ENCODE results near the gene THAP7. TPM values are rescaled to one million over a fixed set of nuclear protein-coding genes. Genes with fewer than 3 reads are reported as not detected.

Gene THAP7
- total and polyA plus RNA-seq, 9 of the 15 experiments (the other 6 are each of a cell fraction or from before 2014, with no cell fraction given) = 7.9 to 263 (median 84.1) TPM

DNA sequence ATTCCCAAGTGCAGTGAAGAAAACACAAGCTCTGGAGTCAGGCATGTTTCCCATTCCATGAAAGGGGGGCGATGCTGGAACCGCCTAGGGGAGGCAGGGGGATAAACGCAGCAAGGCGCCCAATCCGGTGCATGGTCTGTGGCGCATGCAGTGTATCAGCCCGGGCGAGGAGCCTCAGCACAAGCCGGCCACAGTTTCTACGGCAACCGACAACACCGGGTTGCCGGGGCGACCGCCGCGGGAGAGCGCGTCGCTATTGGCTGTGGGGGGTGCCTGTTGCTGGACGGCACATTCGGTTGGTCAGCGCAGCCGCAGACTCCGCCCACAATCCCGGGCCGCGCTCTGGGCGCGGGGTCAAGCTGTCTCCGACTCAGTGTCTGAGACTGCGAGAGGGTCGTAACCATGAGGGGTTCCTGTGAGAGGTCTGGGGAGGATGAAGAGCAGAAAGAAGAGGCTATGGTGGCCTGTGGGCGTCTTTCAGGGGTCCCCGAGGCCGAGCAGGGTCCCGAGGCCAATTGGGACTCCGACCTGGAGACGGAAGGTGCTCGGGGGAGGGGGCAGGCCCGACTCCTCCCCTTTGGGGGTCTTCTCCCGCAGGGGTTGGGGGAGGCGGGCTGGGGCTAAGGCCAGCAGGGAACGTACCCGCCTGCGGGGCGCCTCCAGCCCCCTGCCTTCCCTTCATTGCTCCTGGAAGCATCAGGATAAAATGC lies 43.8 kb upstream of the THAP7 start, which contains the start of gene LRRC74B (continued):
- TF ChIP-seq BRCA1 (IDR thresholded peaks at IDR 0.05) = no peak
- no peak for TF ChIP-seq BRCA1 (CRISPR knock-in tag; IDR thresholded peaks at IDR 0.05)
- TF ChIP-seq ZMIZ1 (IDR thresholded peaks at IDR 0.05; ENCODE audit: low read depth in 2 of 2, low read length in 2 of 2) = 0 out of 4 replicates have a peak, but pooled peaks of 1 of the 2 experiments have one; percentile 27
- no peak for TF ChIP-seq SOX6 (IDR thresholded peaks at IDR 0.05)
- TF ChIP-seq MAZ (CRISPR knock-in tag; conservative IDR thresholded peaks at IDR 0.05 in 1 of 2, IDR thresholded peaks at IDR 0.05 in 1 of 2) = 0 out of 4 replicates have a peak, but pooled peaks of 1 of the 2 experiments have one; percentile 6
- TF ChIP-seq SAFB2 (IDR thresholded peaks at IDR 0.05; ENCODE audit: borderline replicate concordance, low read depth, low read length, severe bottlenecking) = no peak
- peak; percentile 93 for TF ChIP-seq CHD2 (IDR thresholded peaks at IDR 0.05; ENCODE audit: low read depth, low read length)
- peak; percentile 72; the same call in 1 of the 2 replicates for TF ChIP-seq ERF (CRISPR knock-in tag; IDR thresholded peaks at IDR 0.05)
- no peak for TF ChIP-seq MCM5 (IDR thresholded peaks at IDR 0.05; ENCODE audit: low read depth)
- peak; percentile 67 for TF ChIP-seq SMAD1 (IDR thresholded peaks at IDR 0.05; ENCODE audit: low read depth, low read length, partially characterized antibody)
- no peak for TF ChIP-seq ATF4 (CRISPR knock-in tag; IDR thresholded peaks at IDR 0.05)
- peak; percentile 100 for TF ChIP-seq NEUROD1 (IDR thresholded peaks at IDR 0.05; ENCODE audit: borderline replicate concordance, low read depth, low read length, partially characterized antibody)
- TF ChIP-seq, protein P1, sequence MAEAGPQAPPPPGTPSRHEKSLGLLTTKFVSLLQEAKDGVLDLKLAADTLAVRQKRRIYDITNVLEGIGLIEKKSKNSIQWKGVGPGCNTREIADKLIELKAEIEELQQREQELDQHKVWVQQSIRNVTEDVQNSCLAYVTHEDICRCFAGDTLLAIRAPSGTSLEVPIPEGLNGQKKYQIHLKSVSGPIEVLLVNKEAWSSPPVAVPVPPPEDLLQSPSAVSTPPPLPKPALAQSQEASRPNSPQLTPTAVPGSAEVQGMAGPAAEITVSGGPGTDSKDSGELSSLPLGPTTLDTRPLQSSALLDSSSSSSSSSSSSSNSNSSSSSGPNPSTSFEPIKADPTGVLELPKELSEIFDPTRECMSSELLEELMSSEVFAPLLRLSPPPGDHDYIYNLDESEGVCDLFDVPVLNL (CRISPR knock-in tag; IDR thresholded peaks at IDR 0.05; ENCODE audit: low read depth) = peak; percentile 77
- TF ChIP-seq RHOXF2B (CRISPR knock-in tag; conservative IDR thresholded peaks at IDR 0.05) = 0 out of 2 replicates have a peak, but pooled peaks have one; percentile 63
- TF ChIP-seq, protein P2, sequence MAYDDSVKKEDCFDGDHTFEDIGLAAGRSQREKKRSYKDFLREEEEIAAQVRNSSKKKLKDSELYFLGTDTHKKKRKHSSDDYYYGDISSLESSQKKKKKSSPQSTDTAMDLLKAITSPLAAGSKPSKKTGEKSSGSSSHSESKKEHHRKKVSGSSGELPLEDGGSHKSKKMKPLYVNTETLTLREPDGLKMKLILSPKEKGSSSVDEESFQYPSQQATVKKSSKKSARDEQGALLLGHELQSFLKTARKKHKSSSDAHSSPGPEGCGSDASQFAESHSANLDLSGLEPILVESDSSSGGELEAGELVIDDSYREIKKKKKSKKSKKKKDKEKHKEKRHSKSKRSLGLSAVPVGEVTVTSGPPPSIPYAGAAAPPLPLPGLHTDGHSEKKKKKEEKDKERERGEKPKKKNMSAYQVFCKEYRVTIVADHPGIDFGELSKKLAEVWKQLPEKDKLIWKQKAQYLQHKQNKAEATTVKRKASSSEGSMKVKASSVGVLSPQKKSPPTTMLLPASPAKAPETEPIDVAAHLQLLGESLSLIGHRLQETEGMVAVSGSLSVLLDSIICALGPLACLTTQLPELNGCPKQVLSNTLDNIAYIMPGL (CRISPR knock-in tag; IDR thresholded peaks at IDR 0.05) = peak; percentile 92; the same call in 1 of the 2 replicates
- TF ChIP-seq ZNF12 (CRISPR knock-in tag; IDR thresholded peaks at IDR 0.05) = no peak
- TF ChIP-seq MAFK (IDR thresholded peaks at IDR 0.05; ENCODE audit: low read length) = 0 out of 2 replicates have a peak, but pooled peaks have one; percentile 15
- TF ChIP-seq SMAD4 (CRISPR knock-in tag; conservative IDR thresholded peaks at IDR 0.05) = no peak
- TF ChIP-seq, protein P3, sequence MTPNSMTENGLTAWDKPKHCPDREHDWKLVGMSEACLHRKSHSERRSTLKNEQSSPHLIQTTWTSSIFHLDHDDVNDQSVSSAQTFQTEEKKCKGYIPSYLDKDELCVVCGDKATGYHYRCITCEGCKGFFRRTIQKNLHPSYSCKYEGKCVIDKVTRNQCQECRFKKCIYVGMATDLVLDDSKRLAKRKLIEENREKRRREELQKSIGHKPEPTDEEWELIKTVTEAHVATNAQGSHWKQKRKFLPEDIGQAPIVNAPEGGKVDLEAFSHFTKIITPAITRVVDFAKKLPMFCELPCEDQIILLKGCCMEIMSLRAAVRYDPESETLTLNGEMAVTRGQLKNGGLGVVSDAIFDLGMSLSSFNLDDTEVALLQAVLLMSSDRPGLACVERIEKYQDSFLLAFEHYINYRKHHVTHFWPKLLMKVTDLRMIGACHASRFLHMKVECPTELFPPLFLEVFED (CRISPR knock-in tag; conservative IDR thresholded peaks at IDR 0.05) = 0 out of 2 replicates have a peak, but pooled peaks have one; percentile 8
